Fibroblast of lung (primary cell): Measurements from ENCODE around the gene CDH4.

Experiments
- CTCF ChIP-seq, 2 donors: IDR thresholded peaks in 1 of 2; conservative IDR thresholded peaks in 1 of 2; 1 replicate in 1 of 2; 2 replicates in 1 of 2; pipeline ENCODE4 v1.5.1; 2011 to 2012; ENCODE audit warnings: low read length in 2 of 2, control low read depth in 1 of 2, inconsistent platforms in 1 of 2, low read depth in 1 of 2, mild to moderate bottlenecking in 1 of 2
- EZH2 ChIP-seq: IDR thresholded peaks from 2 replicates; pipeline ENCODE4 v1.5.1; 2012; ENCODE audit warnings: low read length, control low read depth, mild to moderate bottlenecking; ENCODE audit errors: missing control alignments

GRCh38 chr20:61203320-61203719 lies 48.7 kb upstream of the CDH4 start:
- no peak for TF ChIP-seq CTCF (conservative IDR thresholded peaks at IDR 0.05 in 1 of 2, IDR thresholded peaks at IDR 0.05 in 1 of 2; ENCODE audit: low read depth in 1 of 2, low read length in 2 of 2)
- no peak for TF ChIP-seq EZH2
